Calu3 (cell line): ENCODE measurements around the gene P2RX6. TPM values are rescaled to one million over a fixed set of nuclear protein-coding genes. Genes with fewer than 3 reads are reported as not detected.

Source experiments
- BruUV-seq: library from RNA; stranded (reverse); fragments of 400-500 nt; replicated peaks from 2 replicates; lab custom pipeline; 2021; lab: Mats Ljungman, UMichigan
- CTCF ChIA-PET: fragments of 300-600 bp; sonication (Branson Sonifier 250); formaldehyde crosslinking; loops from one replicate; lab custom pipeline; 2022; ENCODE audit warnings: antibody characterized with exemption; lab: Charles Lee
- DNase-seq: peaks from one replicate; pipeline ENCODE4 v3.0.0; 2022
- H3K27ac Mint-ChIP-seq: one replicate; pipeline ENCODE4 v1.8.0; 2022; ENCODE audit warnings: mixed read lengths; ENCODE audit not compliant: unreplicated experiment
- H3K27me3 Mint-ChIP-seq: one replicate; pipeline ENCODE4 v1.8.0; 2022; ENCODE audit warnings: mixed read lengths; ENCODE audit not compliant: unreplicated experiment
- H3K36me3 Mint-ChIP-seq: one replicate; pipeline ENCODE4 v1.8.0; 2022; ENCODE audit warnings: mild to moderate bottlenecking, moderate library complexity, mixed read lengths; ENCODE audit not compliant: insufficient read depth, unreplicated experiment
- H3K4me1 Mint-ChIP-seq: one replicate; pipeline ENCODE4 v1.8.0; 2022; ENCODE audit warnings: mild to moderate bottlenecking, low read depth, mixed read lengths; ENCODE audit not compliant: unreplicated experiment
- H3K4me3 Mint-ChIP-seq: one replicate; pipeline ENCODE4 v1.8.0; 2022; ENCODE audit warnings: mild to moderate bottlenecking, low read depth, moderate library complexity, mixed read lengths; ENCODE audit not compliant: unreplicated experiment
- H3K9me3 Mint-ChIP-seq: one replicate; pipeline ENCODE4 v1.8.0; 2022; ENCODE audit warnings: low read depth, mixed read lengths; ENCODE audit not compliant: unreplicated experiment
- CTCF ChIP-seq: fragments of 200-600 bp; IDR thresholded peaks from one replicate; pipeline ENCODE4 v1.8.0; 2022; ENCODE audit warnings: antibody characterized with exemption; ENCODE audit not compliant: unreplicated experiment
- intact Hi-C: fragments of 100-400 bp; cut with micrococcal nuclease; formaldehyde crosslinking; loops from one replicate; pipeline ENCODE4 v1.10.0; 2022; ENCODE audit not compliant: unreplicated experiment
- total RNA-seq: library from RNA; stranded (reverse); gene quantifications from 2 replicates; pipeline ENCODE4 v1.2.3, GENCODE V29; 2022

The P2RX6 gene
- total RNA-seq, 1 experiment from 2014 or later = 0.26 TPM

DNA sequence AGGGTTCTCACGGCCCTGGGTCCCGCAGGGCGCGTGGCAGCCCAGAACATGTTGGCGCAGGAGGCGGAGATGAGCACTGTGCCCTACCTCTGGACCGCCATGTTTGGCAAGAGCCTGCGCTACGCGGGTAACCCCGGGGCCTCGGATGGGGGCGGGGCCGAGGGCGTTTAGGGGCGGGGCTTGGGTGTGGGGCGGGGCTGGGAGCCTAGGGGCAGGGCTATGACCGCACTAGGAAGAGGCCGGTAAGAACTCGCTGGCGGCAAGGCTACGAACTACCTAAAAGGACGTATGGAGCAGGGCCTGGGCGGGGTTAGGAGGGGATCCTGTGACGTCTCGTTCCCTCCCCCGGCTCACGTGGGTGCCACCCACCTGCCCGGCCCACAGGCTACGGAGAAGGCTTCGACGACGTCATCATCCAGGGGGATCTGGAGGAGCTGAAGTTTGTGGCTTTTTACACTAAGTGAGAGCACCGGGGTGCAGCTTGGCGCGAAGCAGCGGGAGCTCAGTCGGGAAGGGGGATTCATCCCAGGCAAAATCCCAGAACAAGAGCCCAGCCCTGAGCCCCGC, 35.6 kb upstream of the P2RX6 start:
- intact Hi-C loops = no loop called here
- peak; percentile 28 for DNase-seq
- CTCF ChIA-PET = no interaction called here

DNA sequence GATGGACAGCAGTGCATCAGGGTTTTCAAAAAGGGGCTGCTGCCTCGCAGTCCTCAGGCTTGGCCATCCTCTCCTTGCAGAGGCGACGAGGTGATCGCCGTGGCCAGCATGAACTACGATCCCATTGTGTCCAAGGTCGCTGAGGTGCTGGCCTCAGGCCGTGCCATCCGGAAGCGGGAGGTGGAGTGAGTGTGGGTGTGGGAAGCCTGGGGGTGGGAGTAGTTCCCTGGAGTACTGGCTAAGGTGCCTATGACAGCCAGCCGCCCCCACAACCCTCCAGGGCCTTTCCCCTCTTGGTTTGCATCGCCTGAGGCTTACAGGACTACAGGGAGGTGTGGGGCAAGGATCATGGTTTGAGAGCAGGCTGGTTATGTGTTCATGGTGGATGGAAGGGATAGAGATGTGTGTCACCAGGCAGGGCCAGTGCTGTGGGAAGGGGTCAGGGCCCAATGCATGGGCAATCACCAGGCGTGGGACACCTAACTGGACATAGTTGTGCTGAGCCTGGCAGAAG, 35.0 kb upstream of the P2RX6 start:
- Mint-ChIP-seq H3K4me3 (no peak overlapping the region), H3K36me3 (peaks cover 32% of the 10 kb centered on the region), H3K4me1 (no peaks in the 10 kb centered on the region), H3K27ac (no peak overlapping the region), H3K9me3 (peaks cover 5% of the 10 kb centered on the region), H3K27me3 (peaks cover 11% of the 10 kb centered on the region)
- CTCF ChIA-PET = no interaction called here
- BruUV-seq = no TSS peak
- no peak for TF ChIP-seq CTCF
- intact Hi-C loops = no loop called here
- no peak for DNase-seq

More for the DNA sequence above, 35.6 kb upstream of the P2RX6 start:
- H3K27me3 Mint-ChIP-seq = peaks cover 16% of the 10 kb centered on the region
- no peaks in the 10 kb centered on the region for H3K4me1 Mint-ChIP-seq
- H3K27ac Mint-ChIP-seq = no peak overlapping the region
- no TSS peak for BruUV-seq
- TF ChIP-seq CTCF = no peak
- H3K36me3 Mint-ChIP-seq = peaks cover 32% of the 10 kb centered on the region
- peaks cover 5% of the 10 kb centered on the region for H3K9me3 Mint-ChIP-seq
- peak overlapping the region; percentile 50 for H3K4me3 Mint-ChIP-seq

DNA sequence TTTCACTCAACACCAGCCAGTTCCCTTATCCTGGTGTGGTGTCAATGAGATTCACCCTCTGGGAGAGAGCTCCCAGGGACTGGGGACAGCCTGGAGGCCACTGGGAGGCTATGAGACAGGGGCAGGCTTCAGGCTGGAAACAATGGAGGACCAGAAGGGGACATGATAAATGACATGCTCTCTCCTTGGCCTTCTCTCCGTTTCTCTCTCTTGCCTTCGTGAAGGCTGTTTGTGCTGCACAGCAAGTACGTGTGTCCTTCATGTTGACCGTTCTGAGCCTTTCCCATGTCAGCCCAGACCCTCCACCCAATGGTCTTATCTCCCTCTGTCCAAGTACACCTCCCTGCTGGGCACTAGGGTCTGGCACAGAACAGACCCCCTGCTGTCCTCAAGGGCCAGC, 34.4 kb upstream of the P2RX6 start:
- Mint-ChIP-seq H3K4me1 (no peaks in the 10 kb centered on the region), H3K27ac (no peak overlapping the region), H3K36me3 (peaks cover 28% of the 10 kb centered on the region), H3K9me3 (peaks cover 5% of the 10 kb centered on the region), H3K4me3 (no peak overlapping the region), H3K27me3 (peaks cover 11% of the 10 kb centered on the region)
- no peak for TF ChIP-seq CTCF
- CTCF ChIA-PET = no interaction called here
- BruUV-seq = no TSS peak
- DNase-seq = no peak
- intact Hi-C loops = no loop called here

- Mint-ChIP-seq H3K4me1 (no peaks in the 10 kb centered on the region), H3K9me3 (peaks cover 5% of the 10 kb centered on the region), H3K4me3 (peak overlapping the region; percentile 97), H3K27me3 (peaks cover 11% of the 10 kb centered on the region), H3K27ac (peak overlapping the region; percentile 66), H3K36me3 (peaks cover 25% of the 10 kb centered on the region)
- CTCF ChIA-PET = interaction anchor here (1.4 to 2.0 kb wide), 3 partner anchors 24 to 95 kb away, joined by 7 to 16 read pairs (median 11); no protein-coding TSS in a partner anchor
- intact Hi-C loops = no loop called here
- TF ChIP-seq CTCF = no peak
- BruUV-seq = no TSS peak
- DNase-seq = no peak
Measured at GRCh38 chr22:20980938-20981722, 33.8 kb upstream of the P2RX6 start.
